Neural progenitor cell (in vitro differentiated cells): ENCODE measurements around the gene GALNS. TPM values are rescaled to one million over a fixed set of nuclear protein-coding genes. Genes with fewer than 3 reads are reported as not detected.

Experiments
- DNase-seq: peaks from one replicate; pipeline ENCODE4 v3.0.0-alpha.2; 2016; ENCODE audit warnings: low spot score
- H2AFZ ChIP-seq: fragments of 200-600 bp; sonication (generic); replicated peaks from 2 replicates; pipeline ENCODE4 v1.6.1; 2016; ENCODE audit warnings: antibody characterized with exemption
- H3F3A ChIP-seq: fragments of 200-600 bp; sonication (generic); 2 replicates; pipeline ENCODE4 v1.6.1; 2016; ENCODE audit warnings: antibody characterized with exemption, low read depth
- H3K27ac ChIP-seq: fragments of 200-600 bp; sonication (generic); 2 replicates; pipeline ENCODE4 v1.5.1; 2016; ENCODE audit warnings: mild to moderate bottlenecking
- H3K27me3 ChIP-seq: fragments of 200-600 bp; sonication (generic); 2 replicates; pipeline ENCODE4 v1.6.1; 2016; ENCODE audit warnings: mild to moderate bottlenecking, moderate library complexity
- H3K36me3 ChIP-seq: fragments of 200-600 bp; sonication (generic); 2 replicates; pipeline ENCODE4 v1.5.1; 2016
- H3K4me1 ChIP-seq: fragments of 200-600 bp; sonication (generic); 2 replicates; pipeline ENCODE4 v1.6.1; 2016; ENCODE audit warnings: mixed run types
- H3K4me2 ChIP-seq: fragments of 200-600 bp; sonication (generic); 2 replicates; pipeline ENCODE4 v1.6.1; 2016
- H3K4me3 ChIP-seq: fragments of 200-600 bp; sonication (generic); 2 replicates; pipeline ENCODE4 v1.5.1; 2016
- H3K79me2 ChIP-seq: fragments of 200-600 bp; sonication (generic); 2 replicates; pipeline ENCODE4 v1.6.1; 2016; ENCODE audit warnings: low read depth
- H3K9ac ChIP-seq: fragments of 200-600 bp; sonication (generic); 2 replicates; pipeline ENCODE4 v1.6.1; 2016
- H3K9me3 ChIP-seq: fragments of 200-600 bp; sonication (generic); 2 replicates; pipeline ENCODE4 v1.5.1; 2016; ENCODE audit warnings: low read depth
- H4K20me1 ChIP-seq: fragments of 200-600 bp; sonication (generic); 2 replicates; pipeline ENCODE4 v1.6.1; 2016; ENCODE audit warnings: low read depth
- H3K27ac Mint-ChIP-seq: 3 replicates; pipeline ENCODE4 v1.8.0; 2021; ENCODE audit warnings: mixed read lengths
- H3K27me3 Mint-ChIP-seq: 2 replicates; pipeline ENCODE4 v1.8.0; 2022; ENCODE audit warnings: low read depth, mild to moderate bottlenecking, inconsistent platforms, moderate library complexity, mixed read lengths; ENCODE audit not compliant: insufficient read depth
- H3K36me3 Mint-ChIP-seq: 3 replicates; pipeline ENCODE4 v1.8.0; 2021; ENCODE audit warnings: mixed read lengths
- H3K4me1 Mint-ChIP-seq: 3 replicates; pipeline ENCODE4 v1.8.0; 2021; ENCODE audit warnings: mixed read lengths
- H3K4me3 Mint-ChIP-seq: 3 replicates; pipeline ENCODE4 v1.8.0; 2021; ENCODE audit warnings: mild to moderate bottlenecking, moderate library complexity, mixed read lengths
- H3K9me3 Mint-ChIP-seq: 3 replicates; pipeline ENCODE4 v1.8.0; 2020; ENCODE audit warnings: mixed read lengths
- CTCF ChIP-seq: fragments of 200-600 bp; sonication (generic); IDR thresholded peaks from 2 replicates; pipeline ENCODE4 v1.5.1; 2017; ENCODE audit warnings: antibody characterized with exemption, mild to moderate bottlenecking
- EZH2 ChIP-seq: fragments of 200-600 bp; sonication (generic); IDR thresholded peaks from 2 replicates; pipeline ENCODE4 v1.6.1; 2017; ENCODE audit warnings: antibody characterized with exemption, mild to moderate bottlenecking, moderate library complexity
- EZH2phosphoT487 ChIP-seq: fragments of 200-600 bp; sonication (generic); IDR thresholded peaks from 2 replicates; pipeline ENCODE4 v1.6.1; 2017; ENCODE audit warnings: antibody characterized with exemption
- total RNA-seq: library from RNA; depleted of rRNA; stranded (reverse); fragments of >200 nt; gene quantifications from 2 replicates; pipeline ENCODE4 v1.2.3, GENCODE V29; 2015; ENCODE audit warnings: low replicate concordance

Gene GALNS
- total RNA-seq, 1 donor from 2014 or later, result 5.0 TPM

- no peak for DNase-seq
- no peak overlapping the region for H2AFZ ChIP-seq
- Mint-ChIP-seq H3K4me1 (peaks cover 3% of the 10 kb centered on the region), H3K27ac (no peak overlapping the region), H3K4me3 (peak overlapping the region; percentile 24), H3K36me3 (no peaks in the 10 kb centered on the region), H3K9me3 (no peaks in the 10 kb centered on the region), H3K27me3 (peaks cover 8% of the 10 kb centered on the region)
- no peaks in the 10 kb centered on the region for H3F3A ChIP-seq
- no peaks in the 10 kb centered on the region for H3K36me3 ChIP-seq
- no peaks in the 10 kb centered on the region for H3K79me2 ChIP-seq
- H3K4me2 ChIP-seq, result no peak overlapping the region
- H3K27ac ChIP-seq, result no peak overlapping the region
- no peaks in the 10 kb centered on the region for H3K4me1 ChIP-seq
- H3K4me3 ChIP-seq, result no peak overlapping the region
- H3K9me3 ChIP-seq, result no peaks in the 10 kb centered on the region
- peaks cover 4% of the 10 kb centered on the region for H4K20me1 ChIP-seq
- no peak for TF ChIP-seq EZH2phosphoT487
- TF ChIP-seq EZH2, result no peak
- no peak for TF ChIP-seq CTCF
- no peak overlapping the region for H3K9ac ChIP-seq
- no peaks in the 10 kb centered on the region for H3K27me3 ChIP-seq
Observed at GRCh38 chr16:88842806-88843205, 13.9 kb downstream of the GALNS start.

- no peaks in the 10 kb centered on the region for H3K4me1 ChIP-seq
- TF ChIP-seq EZH2phosphoT487, result no peak
- no peak for TF ChIP-seq CTCF
- no peak for TF ChIP-seq EZH2
- no peaks in the 10 kb centered on the region for H3K36me3 ChIP-seq
- no peak overlapping the region for H3K4me2 ChIP-seq
- no peak overlapping the region for H3K27ac ChIP-seq
- H3F3A ChIP-seq, result no peaks in the 10 kb centered on the region
- no peak for DNase-seq
- H3K9me3 ChIP-seq, result no peaks in the 10 kb centered on the region
- Mint-ChIP-seq H3K4me1 (peaks cover 3% of the 10 kb centered on the region), H3K4me3 (no peak overlapping the region), H3K27me3 (peaks cover 8% of the 10 kb centered on the region), H3K9me3 (no peaks in the 10 kb centered on the region), H3K36me3 (no peaks in the 10 kb centered on the region), H3K27ac (no peak overlapping the region)
- H3K9ac ChIP-seq, result no peak overlapping the region
- H3K79me2 ChIP-seq, result no peaks in the 10 kb centered on the region
- H2AFZ ChIP-seq, result no peak overlapping the region
- no peaks in the 10 kb centered on the region for H3K27me3 ChIP-seq
- H4K20me1 ChIP-seq, result peaks cover 4% of the 10 kb centered on the region
- H3K4me3 ChIP-seq, result no peak overlapping the region
Observed at GRCh38 chr16:88842308-88842756, 14.4 kb downstream of the GALNS start.

GRCh38 chr16:88841521-88842307 lies 15.0 kb downstream of the GALNS start:
- Histone ChIP-seq H3K79me2 (no peaks in the 10 kb centered on the region), H2AFZ (no peak overlapping the region), H3K9ac (no peak overlapping the region), H3K4me2 (no peak overlapping the region), H3K9me3 (no peaks in the 10 kb centered on the region), H3K27ac (no peak overlapping the region), H3K4me1 (no peaks in the 10 kb centered on the region), H4K20me1 (peaks cover 4% of the 10 kb centered on the region), H3K36me3 (no peaks in the 10 kb centered on the region), H3F3A (no peaks in the 10 kb centered on the region), H3K4me3 (no peak overlapping the region), H3K27me3 (no peaks in the 10 kb centered on the region)
- H3K27ac Mint-ChIP-seq, result no peak overlapping the region
- H3K27me3 Mint-ChIP-seq, result peaks cover 8% of the 10 kb centered on the region
- TF ChIP-seq EZH2, result no peak
- TF ChIP-seq EZH2phosphoT487, result no peak
- no peak for TF ChIP-seq CTCF
- peaks cover 3% of the 10 kb centered on the region for H3K4me1 Mint-ChIP-seq
- H3K36me3 Mint-ChIP-seq, result no peaks in the 10 kb centered on the region
- H3K9me3 Mint-ChIP-seq, result no peaks in the 10 kb centered on the region
- DNase-seq, result no peak
- no peak overlapping the region for H3K4me3 Mint-ChIP-seq
